OCI-M1 (cell line): ENCODE measurements around the gene MAF.

ENCODE experiments used
- DNase-seq: peaks from one replicate; lab custom pipeline; 2025; lab: John Stamatoyannopoulos, UW

Gene MAF

GRCh38 chr16:79600638-79601091 lies at the start of gene MAF:
TSS of gene MAF (minus strand) at chr16:79600737. CDS start at chr16:79599902, 835 bp downstream.
- peak; percentile 52 for DNase-seq

GRCh38 chr16:79648826-79649225 lies 48.3 kb upstream of the MAF start:
- no peak for DNase-seq

GRCh38 chr16:79647586-79647985 lies 47.0 kb upstream of the MAF start:
- no peak for DNase-seq

- DNase-seq, result no peak
Observed at GRCh38 chr16:79645701-79646100, 45.2 kb upstream of the MAF start.

- DNase-seq, result no peak
Observed at GRCh38 chr16:79644971-79645667, 44.6 kb upstream of the MAF start.

- no peak for DNase-seq
Observed at GRCh38 chr16:79642652-79643051, 42.1 kb upstream of the MAF start.

GRCh38 chr16:79640513-79641360 lies 40.2 kb upstream of the MAF start:
- no peak for DNase-seq

GRCh38 chr16:79639576-79640311 lies 39.2 kb upstream of the MAF start:
- DNase-seq, result no peak

- DNase-seq, result no peak
Observed at GRCh38 chr16:79638386-79638785, 37.8 kb upstream of the MAF start.

GRCh38 chr16:79635488-79635887 lies 35.0 kb upstream of the MAF start:
- DNase-seq, result no peak

GRCh38 chr16:79634298-79634697 lies 33.8 kb upstream of the MAF start:
- DNase-seq, result no peak

GRCh38 chr16:79632289-79632688 lies 31.8 kb upstream of the MAF start:
- DNase-seq, result no peak

- no peak for DNase-seq
Observed at GRCh38 chr16:79628988-79629387, 28.5 kb upstream of the MAF start.

GRCh38 chr16:79628501-79628975 lies 28.0 kb upstream of the MAF start:
- DNase-seq, result no peak

GRCh38 chr16:79627092-79627491 lies 26.6 kb upstream of the MAF start:
- DNase-seq, result no peak

GRCh38 chr16:79625738-79626137 lies 25.2 kb upstream of the MAF start:
- DNase-seq, result no peak

GRCh38 chr16:79623824-79624223 lies 23.3 kb upstream of the MAF start:
- DNase-seq, result no peak

GRCh38 chr16:79623062-79623461 lies 22.5 kb upstream of the MAF start:
- DNase-seq, result no peak

- no peak for DNase-seq
Observed at GRCh38 chr16:79621027-79621426, 20.5 kb upstream of the MAF start.

GRCh38 chr16:79618692-79619050 lies 18.1 kb upstream of the MAF start:
- DNase-seq, result no peak

- no peak for DNase-seq
Observed at GRCh38 chr16:79618041-79618691, 17.6 kb upstream of the MAF start.

- DNase-seq, result no peak
Observed at GRCh38 chr16:79613009-79613408, 12.5 kb upstream of the MAF start.
